HG03196 (cell line): Measurements from ENCODE around the gene UGT1A5.

ENCODE experiments used
- ATAC-seq: cut with Tn5 transposase; IDR thresholded peaks from one replicate; pipeline ENCODE4 v1.9.1; 2021; ENCODE audit not compliant: unreplicated experiment

Gene UGT1A5

GRCh38 chr2:233775414-233775813 is 62.7 kb downstream of the UGT1A5 start:
- ATAC-seq = no peak

DNA sequence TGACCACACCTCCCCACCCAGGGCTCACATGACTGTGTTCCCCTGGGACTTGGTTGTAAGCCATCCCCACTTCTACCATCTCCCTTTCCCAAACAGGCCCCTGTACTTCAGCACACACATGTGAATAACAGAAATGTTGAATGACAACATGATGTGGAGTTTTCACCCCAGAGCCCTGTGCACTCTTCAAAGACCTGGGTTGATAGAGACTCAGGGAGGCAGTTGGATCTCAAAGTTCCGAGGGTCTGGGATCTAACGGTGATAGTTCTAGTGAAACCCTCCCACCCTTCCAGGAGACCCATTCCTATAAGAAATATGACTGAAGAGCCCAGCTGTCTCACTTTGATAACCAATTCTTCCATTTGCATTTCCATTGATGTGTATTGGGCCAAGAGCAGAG is 65.3 kb downstream of the UGT1A5 start, which contains the start of gene MROH2A:
MROH2A (plus strand) TSS at position 301 of the 400 bp plus-strand sequence. CDS start 1,029 bp downstream, outside the sequence.
- no peak for ATAC-seq

DNA sequence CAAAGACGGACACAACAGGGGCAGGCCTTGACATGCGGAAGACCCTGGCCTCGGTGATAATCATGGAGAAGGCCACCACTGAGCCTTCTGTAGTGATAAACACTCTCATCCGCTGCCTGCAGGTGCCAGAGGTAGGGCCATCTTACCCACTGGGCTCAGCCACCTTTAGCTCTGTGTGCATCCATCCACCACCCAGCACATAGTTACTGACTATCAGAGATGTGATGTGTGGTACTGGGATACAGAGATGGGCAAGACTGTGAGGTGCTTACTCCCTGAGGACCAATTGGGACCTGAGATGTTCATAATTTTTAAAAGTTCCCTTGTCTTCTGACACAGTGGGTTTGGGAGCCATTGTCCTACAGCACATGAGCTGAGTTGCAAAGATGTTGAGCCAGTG is 67.0 kb downstream of the UGT1A5 start:
- ATAC-seq = no peak

GRCh38 chr2:233780771-233781170 is 68.1 kb downstream of the UGT1A5 start:
- ATAC-seq = no peak

DNA sequence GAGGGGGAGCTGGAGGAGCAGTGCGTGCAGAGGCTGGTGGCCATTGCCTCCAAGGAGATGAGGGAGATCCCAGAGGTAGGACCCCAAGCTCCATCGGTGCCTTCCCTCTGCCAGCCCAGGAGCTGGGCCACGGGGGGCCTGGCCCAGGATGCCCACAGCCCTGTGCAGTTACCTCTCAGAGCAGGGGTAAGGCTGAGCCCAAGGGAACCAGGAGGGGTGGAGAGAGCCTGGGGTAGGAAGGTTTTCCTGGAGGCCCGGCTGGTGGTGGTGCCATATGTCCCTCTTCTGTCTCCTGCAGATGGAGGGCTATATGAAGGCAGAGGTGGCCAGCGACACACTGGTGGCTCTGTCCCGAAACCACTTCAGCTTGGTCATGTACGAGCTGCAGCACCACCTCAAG is 76.8 kb downstream of the UGT1A5 start:
- ATAC-seq = no peak

GRCh38 chr2:233791151-233791882 is 78.6 kb downstream of the UGT1A5 start:
- ATAC-seq = no peak

DNA sequence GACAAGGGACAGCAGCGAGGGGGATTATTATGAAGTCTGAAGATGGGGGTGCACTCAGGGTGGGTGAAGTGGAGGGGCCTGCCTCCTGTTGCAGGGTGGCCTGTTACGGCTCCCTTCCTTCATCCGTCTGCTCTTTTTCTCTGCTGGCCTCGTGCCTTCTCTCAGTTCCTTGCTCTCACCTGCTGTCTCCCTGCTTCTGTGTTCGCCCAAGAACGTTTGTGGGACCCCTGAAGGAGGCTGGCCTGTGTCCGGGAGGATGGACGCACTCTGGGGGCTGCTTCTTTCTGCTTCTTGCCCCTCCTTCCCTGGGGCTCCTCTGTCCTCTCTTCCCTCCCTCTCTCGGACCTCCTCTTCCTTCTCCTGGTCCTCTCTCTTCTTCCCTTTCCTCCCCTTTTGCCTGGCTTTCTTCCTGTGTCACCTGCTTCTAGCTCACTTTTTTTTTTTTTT is 79.2 kb downstream of the UGT1A5 start:
- no peak for ATAC-seq

DNA sequence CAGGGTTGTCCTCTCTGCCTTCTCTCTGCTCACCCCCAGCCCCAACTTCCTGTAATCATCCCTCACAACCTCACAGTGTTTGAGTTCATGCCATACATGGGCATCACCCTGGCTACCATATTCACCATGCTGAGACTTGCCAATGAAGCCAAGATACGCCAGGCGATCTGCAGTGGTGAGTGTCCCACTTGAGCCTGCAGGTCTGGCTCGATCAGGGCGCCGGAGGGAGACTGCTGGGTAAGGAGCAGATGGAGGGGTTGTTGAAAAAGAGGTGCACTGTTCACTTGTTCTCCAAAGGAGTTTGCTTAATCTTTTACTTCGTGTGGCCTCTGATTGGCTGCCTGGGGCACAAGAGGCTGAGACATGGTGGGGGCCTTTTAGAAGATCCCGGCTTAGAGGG is 80.0 kb downstream of the UGT1A5 start:
- no peak for ATAC-seq

- ATAC-seq = no peak
Measured at GRCh38 chr2:233793465-233794127, 80.9 kb downstream of the UGT1A5 start.

DNA sequence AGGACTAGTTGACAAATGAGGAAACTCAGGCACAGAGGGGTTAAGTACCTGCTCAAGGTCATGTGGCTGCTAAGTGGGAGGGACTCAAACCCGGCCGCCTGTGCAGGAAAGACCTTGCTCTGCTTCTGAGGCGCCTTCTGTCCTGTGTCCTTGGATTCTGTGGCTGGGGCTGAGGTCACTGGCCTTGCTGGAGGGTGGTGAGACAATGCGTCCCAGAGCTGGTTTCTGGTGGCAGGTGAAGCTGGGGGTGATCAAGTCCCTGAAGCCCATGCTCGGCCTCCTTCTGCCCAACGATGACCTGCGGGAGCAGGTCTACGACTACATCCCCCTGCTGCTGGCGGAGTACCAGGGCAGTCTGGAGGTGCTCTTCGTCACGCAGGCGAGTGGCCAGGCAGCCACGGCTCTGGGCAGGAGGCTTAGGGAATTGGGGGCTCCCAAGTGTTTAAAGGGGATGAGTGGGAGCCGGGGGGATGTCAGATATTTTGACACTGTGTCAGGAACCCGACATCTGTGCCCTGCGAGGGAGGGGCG is 81.5 kb downstream of the UGT1A5 start:
- no peak for ATAC-seq

- no peak for ATAC-seq
Measured at GRCh38 chr2:233795735-233796171, 83.0 kb downstream of the UGT1A5 start.

DNA sequence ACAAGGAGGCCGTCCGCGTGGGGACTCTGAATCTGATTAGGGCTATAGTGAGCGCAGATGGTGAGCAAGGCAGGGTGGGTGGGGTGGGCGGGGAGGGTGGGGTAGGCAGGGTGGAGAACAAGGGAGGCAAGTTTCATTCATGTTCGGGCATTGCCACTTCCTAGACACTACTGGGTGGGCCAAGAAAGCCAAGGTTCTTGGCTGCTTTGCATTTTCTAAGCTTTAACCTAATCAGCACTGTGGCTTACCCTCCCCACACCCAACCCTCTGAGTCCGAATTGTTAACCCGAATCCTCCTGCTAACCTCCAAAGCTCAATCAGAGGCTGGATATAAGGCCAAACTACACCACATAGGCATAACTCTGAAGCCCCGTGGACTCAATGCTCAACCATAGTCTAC is 83.5 kb downstream of the UGT1A5 start:
- ATAC-seq = no peak

DNA sequence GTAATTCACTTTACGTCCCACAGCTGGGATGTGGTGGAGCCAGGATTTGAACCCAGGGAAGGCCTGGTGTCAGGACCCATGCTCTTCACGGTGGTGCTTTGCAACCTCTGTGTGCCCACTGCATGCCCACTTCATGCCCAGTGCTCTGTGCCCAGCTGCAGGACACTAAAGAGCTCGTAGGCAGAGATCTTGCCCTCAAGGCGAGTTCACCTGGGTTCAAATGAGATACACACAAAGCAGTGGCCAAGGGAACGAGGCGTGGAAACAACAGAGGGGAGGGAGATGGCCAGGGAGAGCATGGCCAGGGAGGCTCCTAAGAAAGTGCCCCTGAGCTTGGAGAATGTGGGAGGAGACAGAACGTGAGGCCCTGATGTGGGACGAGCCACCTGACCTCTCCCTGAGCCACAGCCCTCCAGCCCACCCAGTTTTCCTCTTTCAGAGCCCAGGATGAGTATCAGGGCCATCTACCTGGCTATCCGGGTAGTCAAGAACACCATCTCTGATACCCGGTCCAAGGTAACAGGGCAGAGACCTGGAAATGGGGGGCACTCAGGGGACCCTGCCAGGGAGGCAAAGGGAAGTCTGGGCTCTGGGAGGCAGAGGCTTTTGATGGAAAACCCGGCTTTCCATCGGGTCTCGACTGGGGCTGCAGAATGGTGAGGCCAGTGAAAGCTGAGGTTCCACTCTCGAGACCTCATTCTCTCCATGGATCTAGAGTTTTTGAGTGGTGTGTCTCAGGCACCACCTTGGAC is 85.8 kb downstream of the UGT1A5 start:
- ATAC-seq = no peak

GRCh38 chr2:233799087-233799665 is 86.5 kb downstream of the UGT1A5 start:
- no peak for ATAC-seq

- no peak for ATAC-seq
Measured at GRCh38 chr2:233799716-233800115, 87.0 kb downstream of the UGT1A5 start.

DNA sequence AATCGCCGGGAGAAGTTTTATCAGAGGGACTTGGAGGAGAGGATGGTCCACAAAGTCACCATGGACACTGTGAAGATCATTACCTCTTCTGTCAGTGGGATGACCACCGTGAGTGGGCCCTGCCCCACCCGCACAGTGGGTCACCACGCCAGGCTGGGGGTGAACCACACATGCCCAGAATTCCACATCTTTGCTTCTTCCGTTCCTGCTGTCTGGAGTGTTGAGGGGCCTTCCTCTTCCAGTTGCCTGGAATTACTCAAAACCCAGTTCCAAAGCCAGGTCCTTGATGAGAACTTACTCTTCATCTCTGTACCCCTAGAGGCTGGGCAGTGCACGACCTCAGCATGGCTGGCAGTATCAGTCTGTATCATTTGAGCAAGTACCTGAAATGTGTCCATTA is 87.5 kb downstream of the UGT1A5 start:
- ATAC-seq = no peak

GRCh38 chr2:233801357-233802131 is 88.8 kb downstream of the UGT1A5 start:
- no peak for ATAC-seq

DNA sequence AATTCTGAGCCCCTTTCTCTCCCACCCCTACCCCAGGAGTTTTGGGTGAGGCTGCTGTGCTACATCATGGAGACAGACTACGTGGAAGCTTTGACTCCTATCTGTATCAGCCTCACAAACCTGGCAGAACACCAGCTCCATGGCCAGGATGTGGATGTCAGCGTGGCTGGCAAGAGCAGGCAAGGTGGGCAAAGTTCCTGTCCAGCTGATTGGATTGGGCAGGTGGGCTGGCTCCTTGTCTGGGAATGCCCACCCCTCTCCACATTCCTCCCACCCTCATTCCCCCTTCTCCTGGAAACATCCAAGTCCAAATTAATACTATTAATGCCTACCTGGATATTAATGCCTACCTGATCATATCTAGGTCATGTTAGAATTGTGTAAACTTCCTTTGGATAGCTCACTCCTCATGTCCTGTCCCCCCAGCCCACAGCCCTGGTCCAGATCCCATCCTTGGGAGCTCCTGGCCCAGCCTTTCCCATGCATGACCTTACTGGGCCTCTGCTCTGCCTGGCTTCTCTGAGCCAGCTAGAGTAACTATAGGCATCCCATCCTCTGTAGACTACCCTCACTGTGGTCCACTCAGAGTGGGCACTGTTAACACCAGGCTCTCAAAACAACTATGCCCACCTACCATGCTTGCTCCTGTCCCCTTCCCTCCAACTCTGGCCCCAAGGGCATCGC is 89.6 kb downstream of the UGT1A5 start:
- no peak for ATAC-seq

- no peak for ATAC-seq
Measured at GRCh38 chr2:233803292-233803911, 90.7 kb downstream of the UGT1A5 start.
